IgD-negative memory B cell (primary cell): Measurements from ENCODE around the gene NEK7. TPM values are rescaled to one million over a fixed set of nuclear protein-coding genes. Genes with fewer than 3 reads are reported as not detected.

Experiments used
- H3K27ac Mint-ChIP-seq, 3 donors: one replicate each; pipeline ENCODE4 v1.8.0; 2020 to 2022; ENCODE audit warnings: mild to moderate bottlenecking in 3 of 3, mixed read lengths in 3 of 3, moderate library complexity in 1 of 3
- H3K27me3 Mint-ChIP-seq: one replicate; pipeline ENCODE4 v1.8.0; 2021; ENCODE audit warnings: mixed read lengths
- H3K36me3 Mint-ChIP-seq: one replicate; pipeline ENCODE4 v1.8.0; 2020; ENCODE audit warnings: mild to moderate bottlenecking, mixed read lengths
- H3K4me1 Mint-ChIP-seq, 3 donors: one replicate each; pipeline ENCODE4 v1.8.0; 2020 to 2022; ENCODE audit warnings: mixed read lengths in 3 of 3, mild to moderate bottlenecking in 1 of 3
- H3K4me3 Mint-ChIP-seq, 4 donors: one replicate each; pipeline ENCODE4 v1.8.0; 2020 to 2022; ENCODE audit warnings: mild to moderate bottlenecking in 4 of 4, mixed read lengths in 4 of 4, moderate library complexity in 3 of 4
- H3K9me3 Mint-ChIP-seq, 3 donors: one replicate each; pipeline ENCODE4 v1.8.0; 2020 to 2021; ENCODE audit warnings: mixed read lengths in 3 of 3, mild to moderate bottlenecking in 1 of 3
- polyA plus RNA-seq: library from polyadenylated mRNA; unstranded; fragments of 300-500 nt; fragmentation: Illumina TruSeq; gene quantifications from one replicate; pipeline ENCODE4 v1.2.3, GENCODE V29; 2021

Gene NEK7
- polyA plus RNA-seq, 1 donor from 2014 or later: 21.6 TPM

- Mint-ChIP-seq H3K36me3 (peaks cover 14% of the 10 kb centered on the region), H3K27me3 (no peaks in the 10 kb centered on the region), H3K27ac (peak overlapping the region in 1 of 3 donors; percentile 33), H3K4me3 (no peak overlapping the region), H3K4me1 (peaks cover 0 to 6% (median 3%) of the 10 kb centered on the region in 3 donors), H3K9me3 (no peaks in the 10 kb centered on the region)
Observed at GRCh38 chr1:198316546-198317100, 159.8 kb downstream of the NEK7 start.

- Mint-ChIP-seq H3K27ac (no peak overlapping the region), H3K9me3 (no peaks in the 10 kb centered on the region)
Observed at GRCh38 chr1:198318085-198318484, 161.3 kb downstream of the NEK7 start.

GRCh38 chr1:198320759-198321158 is 164.0 kb downstream of the NEK7 start:
- Mint-ChIP-seq H3K4me3 (no peak overlapping the region), H3K27me3 (no peaks in the 10 kb centered on the region), H3K27ac (no peak overlapping the region), H3K9me3 (no peaks in the 10 kb centered on the region), H3K36me3 (peaks cover 10% of the 10 kb centered on the region), H3K4me1 (peaks cover 0 to 3% (median 3%) of the 10 kb centered on the region in 3 donors)

More at GRCh38 chr1:198318085-198318484, 161.3 kb downstream of the NEK7 start:
- Mint-ChIP-seq H3K4me1 (peaks cover 0 to 6% (median 3%) of the 10 kb centered on the region in 3 donors), H3K36me3 (peaks cover 14% of the 10 kb centered on the region), H3K27me3 (no peaks in the 10 kb centered on the region), H3K4me3 (no peak overlapping the region)

DNA sequence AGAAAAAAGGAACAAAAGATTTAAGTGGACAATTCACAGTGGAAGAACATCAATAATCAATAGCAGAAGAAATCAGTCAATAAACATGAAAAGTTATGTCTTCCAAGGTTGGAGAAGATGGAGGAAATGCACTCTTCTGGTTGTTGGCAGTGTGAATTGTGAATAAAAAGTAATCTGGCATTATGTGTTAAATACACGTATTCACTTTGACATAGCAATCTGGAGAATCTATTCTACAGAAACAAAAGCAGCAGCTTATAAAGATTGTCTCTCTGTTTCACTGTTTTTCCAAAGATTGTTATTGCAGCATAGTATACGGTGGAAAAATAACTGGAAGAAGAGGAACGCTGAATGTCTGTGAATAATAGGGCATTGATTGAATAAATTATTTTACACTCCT is 169.4 kb downstream of the NEK7 start:
- Mint-ChIP-seq H3K27ac (no peak overlapping the region), H3K4me3 (no peak overlapping the region), H3K4me1 (no peaks in the 10 kb centered on the region), H3K27me3 (peaks cover 2% of the 10 kb centered on the region), H3K36me3 (no peaks in the 10 kb centered on the region), H3K9me3 (peaks cover 0 to under 1% (median 0%) of the 10 kb centered on the region in 3 donors)

DNA sequence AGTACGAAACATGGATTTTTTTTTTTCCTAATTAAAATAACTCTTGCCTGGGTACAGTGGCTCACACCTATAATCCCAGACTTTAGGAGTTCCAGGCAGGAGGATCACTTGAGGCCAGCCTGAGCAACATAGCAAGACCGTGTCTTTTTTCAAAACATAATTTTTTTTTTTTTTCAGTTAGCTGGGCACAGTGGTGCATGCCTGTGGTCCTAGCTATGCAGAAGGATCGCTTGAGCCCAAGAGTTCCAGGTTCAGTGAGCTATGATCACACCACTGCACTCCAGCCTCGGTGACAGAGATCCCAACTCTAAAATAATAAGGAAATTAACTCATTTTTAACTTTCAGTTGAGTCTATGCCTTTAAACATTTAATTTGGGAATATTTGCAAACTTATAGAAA is 170.1 kb downstream of the NEK7 start:
- Mint-ChIP-seq H3K9me3 (peaks cover 0 to 1% (median 0%) of the 10 kb centered on the region in 3 donors), H3K4me3 (no peak overlapping the region), H3K27me3 (peaks cover 3% of the 10 kb centered on the region), H3K4me1 (no peaks in the 10 kb centered on the region), H3K27ac (no peak overlapping the region), H3K36me3 (no peaks in the 10 kb centered on the region)

DNA sequence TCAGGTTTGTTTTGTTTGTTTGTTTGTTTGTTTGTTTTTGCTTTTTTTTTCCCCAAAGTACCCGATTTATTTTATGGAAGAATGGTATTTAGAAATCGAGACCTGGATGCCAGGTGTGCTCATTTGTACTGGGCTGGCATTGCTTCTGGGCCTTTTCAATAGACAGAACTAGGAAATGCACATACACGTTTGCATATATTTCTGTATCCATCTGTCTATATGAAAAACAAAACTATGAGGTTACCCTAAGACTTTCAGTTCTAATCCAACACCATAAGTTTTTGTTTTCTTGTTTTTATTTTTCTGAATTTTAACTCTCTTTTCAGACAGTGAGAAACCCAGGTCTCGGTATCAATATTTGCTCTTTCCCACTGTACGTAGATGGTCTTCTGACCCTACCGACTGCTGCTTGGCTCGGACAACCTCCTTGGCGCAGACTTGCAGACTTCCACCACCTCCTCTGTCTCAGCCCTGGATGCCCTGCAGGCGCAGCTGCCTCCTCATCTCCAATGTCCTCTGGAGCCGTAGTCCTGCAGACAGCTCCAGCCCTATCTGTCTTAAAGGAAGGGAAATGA is 171.7 kb downstream of the NEK7 start:
- Mint-ChIP-seq H3K27me3 (peaks cover 3% of the 10 kb centered on the region), H3K9me3 (peaks cover 0 to 1% (median 0%) of the 10 kb centered on the region in 3 donors), H3K36me3 (no peaks in the 10 kb centered on the region), H3K4me3 (no peak overlapping the region), H3K27ac (no peak overlapping the region), H3K4me1 (no peaks in the 10 kb centered on the region)

- Mint-ChIP-seq H3K27me3 (peaks cover 3% of the 10 kb centered on the region), H3K4me3 (no peak overlapping the region), H3K4me1 (no peaks in the 10 kb centered on the region), H3K27ac (no peak overlapping the region), H3K36me3 (no peaks in the 10 kb centered on the region), H3K9me3 (peaks cover 0 to 3% (median 1%) of the 10 kb centered on the region in 3 donors)
Observed at GRCh38 chr1:198330982-198331615, 174.3 kb downstream of the NEK7 start.

DNA sequence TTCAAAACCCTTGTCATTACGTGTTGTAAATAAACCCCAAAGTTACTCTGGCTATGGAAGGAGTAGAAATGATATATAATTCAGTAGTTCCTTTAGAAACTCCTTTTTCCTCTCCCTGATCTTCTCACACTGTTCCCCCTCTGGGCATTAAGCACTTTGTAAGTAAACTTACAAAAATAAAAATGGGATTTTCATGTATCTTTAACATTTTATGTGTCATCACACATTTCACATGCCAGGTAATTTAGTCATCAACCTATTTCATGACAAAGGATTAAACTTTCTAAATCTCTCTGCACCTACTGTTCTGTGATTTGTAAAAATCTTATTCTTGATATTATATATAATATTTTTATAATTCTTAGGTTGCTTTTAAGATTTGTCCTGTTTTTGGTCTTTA is 176.9 kb downstream of the NEK7 start:
- no peak overlapping the region for H3K4me3 Mint-ChIP-seq
- no peak overlapping the region for H3K27ac Mint-ChIP-seq
- peaks cover 0 to 3% (median 1%) of the 10 kb centered on the region in 3 donors for H3K9me3 Mint-ChIP-seq
- no peaks in the 10 kb centered on the region for H3K36me3 Mint-ChIP-seq
- peaks cover 3% of the 10 kb centered on the region for H3K27me3 Mint-ChIP-seq
- no peaks in the 10 kb centered on the region for H3K4me1 Mint-ChIP-seq

DNA sequence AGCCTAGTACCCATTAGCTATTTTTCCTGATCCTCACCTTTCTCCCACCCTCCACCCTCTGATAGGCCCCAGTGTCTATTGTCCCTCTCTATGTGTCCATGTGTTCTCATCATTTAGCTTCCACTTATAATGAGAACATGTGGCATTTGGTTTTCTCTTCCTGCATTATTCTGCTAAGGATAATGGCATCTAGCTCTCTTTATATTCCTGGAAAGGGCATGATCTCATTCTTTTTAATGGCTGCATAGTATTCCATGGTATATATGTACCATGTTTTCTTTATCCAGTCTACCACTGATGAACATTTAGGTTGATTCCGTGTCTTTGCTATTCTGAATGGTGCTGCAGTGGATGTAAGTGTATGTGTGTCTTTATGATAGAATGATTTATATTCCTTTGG is 178.9 kb downstream of the NEK7 start:
- Mint-ChIP-seq H3K4me1 (no peaks in the 10 kb centered on the region), H3K27me3 (peaks cover 5% of the 10 kb centered on the region), H3K27ac (no peak overlapping the region), H3K9me3 (peaks cover 0 to 3% (median 1%) of the 10 kb centered on the region in 3 donors), H3K36me3 (peaks cover 3% of the 10 kb centered on the region), H3K4me3 (no peak overlapping the region)

GRCh38 chr1:198337886-198338285 is 181.1 kb downstream of the NEK7 start:
- peaks cover 3% of the 10 kb centered on the region for H3K36me3 Mint-ChIP-seq
- H3K9me3 Mint-ChIP-seq: peaks cover 0 to 3% (median 0%) of the 10 kb centered on the region in 3 donors
- H3K27me3 Mint-ChIP-seq: peaks cover 3% of the 10 kb centered on the region
- no peak overlapping the region for H3K4me3 Mint-ChIP-seq
- H3K27ac Mint-ChIP-seq: peak overlapping the region in 1 of 3 donors; percentile 70
- no peaks in the 10 kb centered on the region for H3K4me1 Mint-ChIP-seq

DNA sequence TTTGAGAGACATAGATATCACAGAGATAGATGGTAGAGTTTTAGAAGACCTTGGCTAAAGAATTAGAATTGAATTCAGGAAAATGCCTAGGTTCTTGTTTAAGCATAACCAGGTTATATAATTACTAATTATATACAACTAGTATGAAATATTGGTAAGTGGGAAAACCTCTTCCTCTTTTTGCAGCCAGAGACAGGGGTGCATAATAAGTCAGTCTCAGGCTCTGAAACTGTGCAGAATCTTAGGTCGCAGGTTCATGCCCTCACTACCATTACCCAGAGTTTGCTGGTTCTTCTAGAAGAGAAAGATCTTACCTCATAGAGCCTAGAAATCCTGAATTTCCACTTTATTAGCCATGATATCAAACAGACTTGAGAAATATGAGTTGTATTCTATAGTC is 183.3 kb downstream of the NEK7 start:
- H3K27ac Mint-ChIP-seq: no peak overlapping the region
- peaks cover 3% of the 10 kb centered on the region for H3K36me3 Mint-ChIP-seq
- no peaks in the 10 kb centered on the region for H3K4me1 Mint-ChIP-seq

DNA sequence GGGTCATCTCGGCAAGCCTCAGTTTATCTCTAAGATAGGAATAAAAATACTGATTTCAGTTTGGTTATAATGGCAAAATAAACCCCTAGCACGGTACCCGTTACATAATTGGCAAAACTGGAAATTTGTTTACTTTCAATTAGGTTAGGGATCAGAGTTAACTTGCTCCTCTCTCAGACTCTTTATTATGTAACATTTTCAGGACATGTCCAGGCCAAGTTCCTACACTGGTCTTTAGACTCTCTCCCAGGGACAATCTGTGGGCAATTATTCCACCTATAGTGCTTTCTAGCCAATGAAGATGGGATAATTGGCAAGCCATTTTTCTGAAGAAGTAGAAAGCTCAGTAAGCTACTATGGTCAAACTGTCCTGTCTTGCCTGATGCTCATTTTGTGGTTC is 189.4 kb downstream of the NEK7 start:
- no peak overlapping the region for H3K4me3 Mint-ChIP-seq
- H3K4me1 Mint-ChIP-seq: no peaks in the 10 kb centered on the region
- peaks cover 1% of the 10 kb centered on the region for H3K27me3 Mint-ChIP-seq

More for the DNA sequence above, 183.3 kb downstream of the NEK7 start:
- Mint-ChIP-seq H3K27me3 (peaks cover 4% of the 10 kb centered on the region), H3K9me3 (peaks cover 0 to 3% (median 0%) of the 10 kb centered on the region in 3 donors), H3K4me3 (no peak overlapping the region)

DNA sequence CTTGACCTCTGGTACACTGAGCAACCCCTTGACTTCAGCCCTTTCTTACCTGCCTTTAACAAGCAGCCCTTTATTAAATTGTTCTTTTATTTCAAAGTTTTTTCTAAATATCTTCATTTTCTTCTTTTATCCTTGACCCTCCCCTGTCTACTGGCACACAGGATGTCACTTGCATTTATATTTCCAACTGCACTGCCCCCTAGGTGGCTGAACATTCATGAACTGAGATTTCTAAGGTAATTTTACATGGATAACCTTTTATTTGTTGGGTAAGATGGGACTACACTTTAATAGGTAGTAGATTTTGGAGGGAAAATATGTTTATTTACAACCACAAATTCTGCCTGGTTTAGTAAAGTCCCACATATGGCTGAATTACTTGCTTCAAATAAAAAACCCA is 193.7 kb downstream of the NEK7 start:
- peaks cover 0 to 8% (median 0%) of the 10 kb centered on the region in 3 donors for H3K4me1 Mint-ChIP-seq
- no peak overlapping the region for H3K4me3 Mint-ChIP-seq
- no peak overlapping the region for H3K27ac Mint-ChIP-seq
- H3K27me3 Mint-ChIP-seq: peaks cover 1% of the 10 kb centered on the region
- H3K36me3 Mint-ChIP-seq: no peaks in the 10 kb centered on the region
- H3K9me3 Mint-ChIP-seq: no peaks in the 10 kb centered on the region

More for the DNA sequence above, 189.4 kb downstream of the NEK7 start:
- no peak overlapping the region for H3K27ac Mint-ChIP-seq
- H3K9me3 Mint-ChIP-seq: no peaks in the 10 kb centered on the region
- no peaks in the 10 kb centered on the region for H3K36me3 Mint-ChIP-seq

- H3K27ac Mint-ChIP-seq: no peak overlapping the region
- H3K27me3 Mint-ChIP-seq: peaks cover 2% of the 10 kb centered on the region
- no peak overlapping the region for H3K4me3 Mint-ChIP-seq
- H3K9me3 Mint-ChIP-seq: no peaks in the 10 kb centered on the region
- H3K36me3 Mint-ChIP-seq: no peaks in the 10 kb centered on the region
- peaks cover 0 to 8% (median 0%) of the 10 kb centered on the region in 3 donors for H3K4me1 Mint-ChIP-seq
Observed at GRCh38 chr1:198352975-198353695, 196.3 kb downstream of the NEK7 start.

DNA sequence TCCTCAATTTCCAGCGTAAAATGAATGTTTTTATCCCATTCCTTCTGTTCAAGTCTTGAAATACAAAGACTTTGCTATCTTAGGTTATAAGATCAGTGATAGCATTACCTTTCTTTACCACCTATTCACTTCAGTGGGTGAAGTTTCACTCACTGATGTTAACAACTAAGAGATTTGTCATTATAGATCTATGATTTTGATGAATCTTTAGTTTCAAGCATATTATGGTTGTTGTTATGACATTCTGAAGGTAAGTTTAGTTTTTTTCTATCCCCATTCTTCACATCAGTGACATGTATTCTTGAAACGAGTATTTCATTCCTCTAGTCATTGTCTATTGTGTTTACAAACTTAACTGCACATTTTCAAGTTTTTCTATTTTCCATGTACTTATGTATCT is 201.1 kb downstream of the NEK7 start:
- H3K9me3 Mint-ChIP-seq: no peaks in the 10 kb centered on the region
- no peak overlapping the region for H3K27ac Mint-ChIP-seq
- no peaks in the 10 kb centered on the region for H3K36me3 Mint-ChIP-seq
- H3K4me3 Mint-ChIP-seq: no peak overlapping the region
- H3K4me1 Mint-ChIP-seq: peaks cover 0 to 7% (median 0%) of the 10 kb centered on the region in 3 donors
- H3K27me3 Mint-ChIP-seq: peaks cover 5% of the 10 kb centered on the region
